Activated naive CD4-positive, alpha-beta T cell treated with anti-CD3 and anti-CD28 coated beads, Interleukin-2, amount 50 U/mL, for 72 hours (primary cell): ENCODE data around the gene TSKU. TPM values are rescaled to one million over a fixed set of nuclear protein-coding genes. Genes with fewer than 3 reads are reported as not detected.
"Not testable (repeated sequence)": the region's sequence is repeated elsewhere in the genome, so short reads cannot be mapped to it uniquely, and the experiment has no call there.

Experiments used
- ATAC-seq, 2 donors: fragments of 150-1000 bp; cut with Tn5 transposase; 2 replicates each; pipeline ENCODE4 v1.10.0; 2021; ENCODE audit warnings: mild to moderate bottlenecking in 2 of 2, moderate library complexity in 2 of 2
- DNase-seq, 2 donors: peaks; one replicate each; pipeline ENCODE4 v3.0.0; 2021 to 2022; ENCODE audit warnings: low spot score in 2 of 2
- H3K27ac Mint-ChIP-seq, 2 donors: one replicate each; pipeline ENCODE4 v1.8.0; 2022; ENCODE audit warnings: mild to moderate bottlenecking in 2 of 2, mixed read lengths in 2 of 2
- H3K36me3 Mint-ChIP-seq, 2 donors: one replicate each; pipeline ENCODE4 v1.8.0; 2022; ENCODE audit warnings: mixed read lengths in 2 of 2
- H3K9me3 Mint-ChIP-seq, 2 donors: one replicate each; pipeline ENCODE4 v1.8.0; 2022; ENCODE audit warnings: mixed read lengths in 2 of 2
- total RNA-seq, 2 donors: library from RNA; stranded (reverse); gene quantifications; one replicate each; pipeline ENCODE4 v1.2.3, GENCODE V29; 2022

TSKU gene
- total RNA-seq, 2 donors from 2014 or later = 17.3 TPM; not detected in 1

- no peak for DNase-seq
- ATAC-seq = no peak
- Mint-ChIP-seq H3K27ac (no peak overlapping the region), H3K36me3 (peaks cover 22 to 24% of the 10 kb centered on the region in 2 donors), H3K9me3 (peaks cover 14 to 20% of the 10 kb centered on the region in 2 donors)
Observed at GRCh38 chr11:76820184-76820566, 37.0 kb downstream of the TSKU start.

GRCh38 chr11:76821396-76821795 lies 38.2 kb downstream of the TSKU start:
- Mint-ChIP-seq H3K9me3 (peaks cover 6 to 13% of the 10 kb centered on the region in 2 donors), H3K36me3 (peaks cover 10 to 11% of the 10 kb centered on the region in 2 donors)
- H3K27ac Mint-ChIP-seq, DNase-seq, ATAC-seq: not testable (repeated sequence)

DNA sequence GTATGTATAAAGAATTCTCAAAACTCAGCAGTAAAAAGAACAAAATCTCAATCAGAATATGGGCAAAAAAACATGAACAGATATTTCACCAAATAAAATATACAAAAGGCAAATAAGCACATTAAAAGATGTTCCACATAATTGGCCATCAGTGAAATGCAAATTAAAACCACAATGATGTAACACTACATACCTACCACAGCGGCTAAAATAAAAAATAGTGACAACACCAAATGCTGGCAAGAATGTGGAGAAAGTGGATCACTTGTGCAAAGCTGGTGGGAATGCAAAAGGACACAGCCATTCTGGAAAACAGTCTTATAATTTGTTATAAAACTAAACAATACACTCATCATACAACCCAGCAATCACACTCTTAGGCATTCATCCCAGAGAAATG lies 39.2 kb downstream of the TSKU start:
- no peak overlapping the region for H3K27ac Mint-ChIP-seq
- ATAC-seq = no peak
- no peak for DNase-seq
- peaks cover 0 to 4% of the 10 kb centered on the region in 2 donors for H3K36me3 Mint-ChIP-seq
- peaks cover 0 to 4% of the 10 kb centered on the region in 2 donors for H3K9me3 Mint-ChIP-seq

DNA sequence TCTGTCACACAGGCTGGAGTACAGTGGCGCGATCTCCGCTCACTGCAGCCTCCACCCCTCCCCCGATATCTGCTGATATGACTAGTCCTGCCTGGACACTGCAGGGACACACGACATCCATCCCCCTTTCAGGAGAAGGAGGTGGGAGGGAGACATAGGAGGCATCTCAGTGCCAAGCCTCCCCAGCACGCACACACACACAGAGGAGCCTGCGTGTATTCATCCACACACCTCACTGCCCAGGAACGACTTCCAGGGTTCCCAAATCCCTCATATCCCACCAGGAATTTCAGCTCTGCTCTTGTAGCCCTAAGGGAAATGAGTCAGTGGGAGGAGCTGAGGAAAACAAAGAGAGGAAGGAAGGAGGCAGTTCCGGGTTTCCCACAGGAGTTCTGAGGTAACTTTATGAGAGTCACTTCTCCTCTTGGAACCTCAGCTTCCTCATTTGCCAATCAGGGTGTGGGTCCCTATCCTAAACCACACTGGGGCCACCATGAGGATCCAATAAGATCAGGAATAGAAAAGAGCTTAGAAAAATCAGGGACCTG lies 40.4 kb downstream of the TSKU start:
- Mint-ChIP-seq H3K27ac (no peak overlapping the region), H3K36me3 (peaks cover 0 to 4% of the 10 kb centered on the region in 2 donors), H3K9me3 (peaks cover 0 to 4% of the 10 kb centered on the region in 2 donors)
- ATAC-seq (no peak), DNase-seq (no peak)

DNA sequence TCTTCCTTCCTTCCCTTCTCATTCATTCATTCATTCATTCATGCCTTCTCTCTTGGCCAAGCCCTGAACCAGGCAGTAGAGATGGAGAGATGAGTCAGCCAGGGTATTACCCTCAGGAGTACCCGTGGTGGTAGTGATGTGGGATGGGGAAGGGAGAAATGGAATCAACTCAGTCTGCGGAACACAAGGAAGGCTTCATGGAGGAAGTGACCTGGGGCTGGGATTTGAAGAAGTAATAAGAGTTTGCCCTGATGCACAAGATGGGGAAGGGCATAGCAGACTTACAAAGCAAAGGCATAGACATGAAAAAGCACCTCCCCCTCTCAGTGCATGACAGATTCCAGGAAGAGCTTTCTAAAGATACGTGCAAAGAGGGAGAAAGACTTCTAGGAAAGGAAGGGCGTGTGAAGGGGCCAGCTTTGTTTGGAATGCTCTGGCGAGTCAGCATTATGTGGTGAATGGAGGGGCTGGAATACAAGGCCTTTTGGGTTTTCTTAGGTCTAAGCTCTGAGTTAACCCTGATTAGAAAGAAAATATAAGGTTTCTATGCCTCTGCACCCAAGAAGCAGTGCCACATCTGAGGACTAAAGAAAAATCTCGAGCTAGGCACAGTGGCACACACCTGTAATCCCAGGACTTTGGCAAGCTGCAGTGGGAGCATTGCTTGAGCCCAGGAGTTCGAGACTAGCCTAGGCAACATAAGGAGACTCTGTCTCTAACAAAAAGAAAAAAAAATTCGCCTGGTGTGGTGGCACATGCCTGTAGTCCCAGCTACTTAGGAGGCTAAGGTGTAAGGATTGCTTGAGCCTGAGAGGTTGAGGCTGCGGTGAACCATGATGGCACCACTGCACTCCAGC lies 41.2 kb downstream of the TSKU start:
- Mint-ChIP-seq H3K36me3 (peaks cover 0 to 2% of the 10 kb centered on the region in 2 donors), H3K9me3 (peaks cover 0 to 3% of the 10 kb centered on the region in 2 donors), H3K27ac (peak overlapping the region in 1 of 2 donors; percentile 3)
- peak in 1 of 2 donors; percentile 28 for ATAC-seq
- no peak for DNase-seq

DNA sequence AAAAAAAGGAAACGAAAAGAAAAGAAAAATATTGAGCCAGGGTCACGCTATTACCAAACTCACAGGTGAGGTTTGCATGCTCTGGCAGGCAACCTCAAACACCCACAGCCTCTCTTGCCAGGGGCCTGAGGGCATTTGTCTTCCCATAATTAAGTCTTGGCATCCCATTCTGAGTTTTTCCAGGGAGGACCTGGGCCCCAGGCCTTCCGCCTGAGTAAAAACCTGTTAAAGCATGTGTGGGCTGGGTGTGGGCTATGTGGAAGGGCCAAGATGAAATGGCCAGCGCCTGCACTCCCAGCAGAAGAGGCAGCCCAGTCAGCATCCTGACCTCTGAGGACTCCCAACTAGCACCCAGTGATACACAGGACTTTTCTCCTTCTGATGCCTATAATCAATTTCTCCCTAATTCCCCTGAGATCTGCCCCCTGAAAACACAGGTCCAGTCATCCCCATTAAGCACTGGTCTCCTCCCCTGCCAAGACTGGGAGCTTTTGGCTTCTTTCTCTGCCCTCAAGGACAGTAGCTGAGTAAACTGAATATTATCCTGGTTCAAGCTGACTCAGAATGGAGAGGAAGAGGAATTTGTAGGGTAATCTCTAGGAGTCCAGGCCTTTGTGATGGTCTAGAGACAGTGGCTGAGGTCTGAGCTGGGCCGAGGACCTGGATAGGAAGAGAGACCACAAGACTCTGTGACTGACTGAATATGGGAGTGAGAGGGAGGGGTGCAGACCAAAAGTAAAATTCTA lies 42.0 kb downstream of the TSKU start:
- no peak overlapping the region for H3K27ac Mint-ChIP-seq

DNA sequence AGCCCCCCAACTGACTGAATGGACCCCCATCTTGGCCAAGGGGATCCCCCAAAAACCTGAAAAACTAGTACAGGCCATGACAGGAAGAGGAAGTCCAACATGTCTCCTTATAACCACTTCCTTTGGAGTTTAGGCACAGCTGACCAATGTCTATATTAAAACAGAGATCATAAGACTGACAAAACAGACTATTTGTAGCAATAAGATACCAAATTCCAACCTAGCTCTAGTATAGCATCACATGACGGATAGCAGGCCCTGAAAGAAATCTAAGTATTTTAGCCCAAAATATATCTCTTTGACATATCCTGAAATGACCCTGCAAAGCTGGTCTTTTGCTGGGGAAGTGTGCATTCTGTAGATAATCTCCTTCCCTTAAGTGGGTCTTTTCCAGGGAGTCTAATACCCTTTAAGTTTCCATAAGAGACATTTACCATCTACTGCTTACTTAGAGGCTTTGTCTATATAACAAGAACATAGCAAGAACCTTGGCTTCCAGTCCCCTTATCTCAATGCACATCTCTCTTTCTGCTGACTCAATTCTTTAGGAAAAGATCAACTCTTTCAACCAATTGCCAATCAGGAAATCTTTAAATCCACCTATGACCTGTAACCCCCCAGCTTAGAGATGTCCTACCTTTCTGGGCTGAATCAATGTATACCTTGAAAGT lies 42.7 kb downstream of the TSKU start:
- H3K9me3 Mint-ChIP-seq = no peaks in the 10 kb centered on the region
- ATAC-seq (no peak), DNase-seq (no peak)
- no peak overlapping the region for H3K27ac Mint-ChIP-seq
- no peaks in the 10 kb centered on the region for H3K36me3 Mint-ChIP-seq

More for the DNA sequence above, 42.0 kb downstream of the TSKU start:
- no peak for ATAC-seq
- no peaks in the 10 kb centered on the region for H3K9me3 Mint-ChIP-seq
- no peak for DNase-seq
- no peaks in the 10 kb centered on the region for H3K36me3 Mint-ChIP-seq

DNA sequence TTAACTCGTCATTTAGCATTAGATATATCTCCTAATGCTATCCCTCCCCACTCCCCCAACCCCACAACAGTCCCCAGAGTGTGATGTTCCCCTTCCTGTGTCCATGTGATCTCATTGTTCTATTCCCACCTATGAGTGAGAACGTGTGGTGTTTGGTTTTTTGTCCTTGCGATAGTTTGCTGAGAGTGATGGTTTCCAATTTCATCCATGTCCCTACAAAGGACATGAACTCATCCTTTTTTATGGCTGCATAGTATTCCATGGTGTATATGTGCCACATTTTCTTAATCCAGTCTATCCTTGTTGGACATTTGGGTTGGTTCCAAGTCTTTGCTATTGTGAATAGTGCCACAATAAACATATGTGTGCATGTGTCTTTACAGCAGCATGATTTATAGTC lies 43.4 kb downstream of the TSKU start:
- not testable (repeated sequence) for DNase-seq, ATAC-seq, H3K9me3 Mint-ChIP-seq, H3K27ac Mint-ChIP-seq, H3K36me3 Mint-ChIP-seq

- ATAC-seq, H3K36me3 Mint-ChIP-seq, H3K9me3 Mint-ChIP-seq, DNase-seq, H3K27ac Mint-ChIP-seq: not testable (repeated sequence)
Observed at GRCh38 chr11:76827005-76827404, 43.8 kb downstream of the TSKU start.

DNA sequence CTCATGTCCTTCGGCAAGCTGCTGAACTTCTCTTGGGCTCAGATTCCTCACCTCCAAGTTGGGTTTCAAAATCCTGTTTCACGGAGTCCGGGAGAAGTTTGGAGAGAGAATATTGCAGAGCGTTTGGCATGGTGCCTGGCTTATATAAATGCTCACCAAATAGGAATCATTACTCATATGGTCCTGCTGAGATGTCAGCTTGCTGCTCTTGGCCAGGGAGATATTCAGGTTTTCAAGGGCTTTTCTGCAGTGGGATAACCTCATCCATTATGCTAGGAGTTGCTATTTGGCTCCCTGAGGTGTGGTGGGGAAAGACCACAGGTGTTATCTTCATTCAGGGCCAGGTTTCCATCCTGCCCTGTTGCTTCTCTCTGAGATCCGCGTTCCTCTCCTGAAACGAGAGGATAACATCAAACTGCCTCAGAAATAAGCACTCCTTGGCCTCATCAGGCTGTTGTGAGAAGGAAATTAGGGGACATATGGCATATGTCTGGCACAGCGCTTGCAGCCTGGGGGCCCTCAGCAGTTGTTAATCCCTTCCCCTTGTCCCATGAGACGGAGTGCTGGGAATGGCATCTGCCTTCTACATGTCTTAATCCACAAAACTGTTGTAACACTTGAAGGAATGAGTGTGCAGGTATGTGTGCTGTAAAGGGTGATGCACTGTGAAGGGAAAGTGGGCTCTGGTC lies 47.6 kb downstream of the TSKU start:
- no peak for ATAC-seq
- Mint-ChIP-seq H3K36me3 (no peaks in the 10 kb centered on the region), H3K27ac (no peak overlapping the region), H3K9me3 (no peaks in the 10 kb centered on the region)
- no peak for DNase-seq

DNA sequence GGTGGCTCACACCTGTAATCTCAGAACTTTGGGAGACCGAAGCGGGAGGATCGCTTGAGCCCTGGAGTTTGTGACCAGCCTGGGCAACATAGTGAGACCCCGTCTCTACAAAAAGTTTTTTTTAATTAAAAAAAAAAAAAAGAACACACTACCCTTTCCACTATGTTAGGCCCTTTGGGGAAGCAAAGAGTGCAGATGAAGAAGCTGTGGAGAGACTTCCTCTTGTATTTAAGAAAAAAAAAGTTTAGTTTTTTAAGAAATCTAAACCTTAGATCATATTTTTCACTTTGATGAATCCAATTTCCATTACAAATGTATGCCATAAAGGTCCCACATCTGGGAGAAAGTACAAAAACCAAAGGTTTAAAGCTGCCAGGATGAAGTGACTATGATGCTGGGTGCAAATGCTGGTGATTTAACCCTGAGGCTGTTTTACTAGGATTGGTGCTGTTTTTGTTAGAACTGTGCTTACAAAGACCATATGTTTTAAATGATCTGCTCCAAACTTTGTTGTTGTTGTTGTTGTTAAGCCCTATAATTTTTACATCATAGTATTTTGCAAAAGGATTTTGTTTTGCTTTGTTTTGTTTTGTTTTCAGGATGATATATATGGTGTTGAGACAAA lies 48.6 kb downstream of the TSKU start:
- no peak overlapping the region for H3K27ac Mint-ChIP-seq
- ATAC-seq = no peak
- no peaks in the 10 kb centered on the region for H3K36me3 Mint-ChIP-seq

DNA sequence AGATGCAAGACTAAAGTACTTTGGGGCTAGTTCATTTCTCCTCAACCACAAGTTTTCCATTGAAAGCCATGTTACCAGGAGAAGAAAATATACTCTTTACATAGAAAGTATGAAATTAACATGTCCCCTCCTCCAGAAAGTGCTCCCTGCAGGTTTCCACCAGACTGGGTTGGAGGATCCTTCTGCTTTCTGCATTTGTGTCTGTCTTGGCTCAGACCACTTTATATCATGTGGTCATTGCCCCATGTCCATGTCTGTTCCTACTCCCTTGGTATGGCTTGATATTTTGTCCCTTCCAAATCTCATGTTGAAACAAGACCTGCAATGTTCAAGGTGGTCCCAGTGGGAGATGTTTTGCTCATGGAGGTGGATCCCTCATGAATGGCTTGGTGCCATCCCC lies 49.2 kb downstream of the TSKU start:
- DNase-seq (no peak), ATAC-seq (no peak)
- Mint-ChIP-seq H3K27ac (no peak overlapping the region), H3K9me3 (no peaks in the 10 kb centered on the region), H3K36me3 (no peaks in the 10 kb centered on the region)

More for the DNA sequence above, 48.6 kb downstream of the TSKU start:
- no peaks in the 10 kb centered on the region for H3K9me3 Mint-ChIP-seq
- DNase-seq = no peak

- DNase-seq (no peak), ATAC-seq (no peak)
- no peaks in the 10 kb centered on the region for H3K36me3 Mint-ChIP-seq
- no peak overlapping the region for H3K27ac Mint-ChIP-seq
- H3K9me3 Mint-ChIP-seq = no peaks in the 10 kb centered on the region
Observed at GRCh38 chr11:76834151-76834550, 51.0 kb downstream of the TSKU start.

DNA sequence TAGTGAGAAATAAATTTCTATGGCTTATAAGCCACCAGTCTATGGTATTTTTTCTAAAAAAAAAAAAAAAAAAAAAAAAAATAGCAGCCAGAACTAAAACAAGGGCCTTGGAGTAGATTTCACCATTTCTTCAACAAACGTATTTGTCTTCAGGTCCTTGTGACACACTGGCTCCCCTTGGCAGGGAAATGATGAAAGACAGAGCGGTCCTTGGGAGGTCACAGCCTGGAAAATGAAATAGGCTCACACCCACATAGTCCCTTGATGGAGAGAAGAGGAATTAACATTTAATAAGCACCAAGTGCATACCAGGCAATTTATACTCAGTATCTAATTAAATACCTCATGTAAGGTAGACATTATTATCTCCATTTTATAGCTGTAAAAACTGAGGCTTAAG lies 51.9 kb downstream of the TSKU start:
- ATAC-seq = no peak
- no peaks in the 10 kb centered on the region for H3K9me3 Mint-ChIP-seq
- H3K36me3 Mint-ChIP-seq = no peaks in the 10 kb centered on the region
- DNase-seq = no peak
- no peak overlapping the region for H3K27ac Mint-ChIP-seq

- Mint-ChIP-seq H3K36me3 (no peaks in the 10 kb centered on the region), H3K27ac (no peak overlapping the region), H3K9me3 (no peaks in the 10 kb centered on the region)
- DNase-seq (no peak), ATAC-seq (no peak)
Observed at GRCh38 chr11:76835928-76836612, 52.9 kb downstream of the TSKU start.
